Measurements from ENCODE around the gene RSPH1.

RSPH1 gene

GRCh38 chr21:42496120-42496838 lies at the start of gene RSPH1:
RSPH1 (minus strand) TSS chr21:42496224; CDS start chr21:42496186, 38 bp downstream.
- peak within 1 kb of the TSS; percentile 89 for H3K4me3 ChIP-seq (ENCODE audit: low read length)
- H3K79me2 ChIP-seq (ENCODE audit: control insufficient read depth, low read length) = no peaks in the 10 kb centered on the region
- H3F3A ChIP-seq (ENCODE audit: control insufficient read depth, insufficient read depth) = no peaks in the 10 kb centered on the region
- peaks cover 27% of the 10 kb centered on the region for H3K4me1 ChIP-seq (ENCODE audit: control insufficient read depth, low read length)
- peaks cover 9% of the 10 kb centered on the region for H3K27me3 ChIP-seq (ENCODE audit: control insufficient read depth, low read length)
- H4K20me1 ChIP-seq (ENCODE audit: control insufficient read depth, insufficient read depth, low read depth, low read length) = no peaks in the 10 kb centered on the region
- no peak within 1 kb of the TSS for H3K27ac ChIP-seq (ENCODE audit: low read depth, low read length)
- H3K36me3 ChIP-seq (ENCODE audit: control insufficient read depth, low read length) = no peaks in the 10 kb centered on the region
- no peaks in the 10 kb centered on the region for H3K9me2 ChIP-seq (replicated peaks; ENCODE audit: control insufficient read depth, low read length)
- no peaks in the 10 kb centered on the region for H3K9me3 ChIP-seq (ENCODE audit: control insufficient read depth, insufficient read depth, low read length)
- TF ChIP-seq CTCF (IDR thresholded peaks at IDR 0.05; ENCODE audit: low read depth, low read length, poor library complexity, severe bottlenecking) = no peak
- no peak for TF ChIP-seq EZH2phosphoT487 (IDR thresholded peaks at IDR 0.05; ENCODE audit: borderline replicate concordance, low read length)
- peak within 1 kb of the TSS; percentile 97 for H3K4me2 ChIP-seq (ENCODE audit: low read length)

GRCh38 chr21:42545745-42546144 lies 49.7 kb upstream of the RSPH1 start:
- no peaks in the 10 kb centered on the region for H3K27me3 ChIP-seq (ENCODE audit: control insufficient read depth, low read length)
- H3K4me1 ChIP-seq (ENCODE audit: control insufficient read depth, low read length) = no peaks in the 10 kb centered on the region
- no peak overlapping the region for H3K4me3 ChIP-seq (ENCODE audit: low read length)
- no peak overlapping the region for H3K4me2 ChIP-seq (ENCODE audit: low read length)
- H3K9me2 ChIP-seq (replicated peaks; ENCODE audit: control insufficient read depth, low read length) = no peaks in the 10 kb centered on the region
- no peak overlapping the region for H3K27ac ChIP-seq (ENCODE audit: low read depth, low read length)
- no peaks in the 10 kb centered on the region for H3K9me3 ChIP-seq (ENCODE audit: control insufficient read depth, insufficient read depth, low read length)
- H4K20me1 ChIP-seq (ENCODE audit: control insufficient read depth, insufficient read depth, low read depth, low read length) = no peaks in the 10 kb centered on the region
- no peak for TF ChIP-seq EZH2phosphoT487 (IDR thresholded peaks at IDR 0.05; ENCODE audit: borderline replicate concordance, low read length)
- H3K36me3 ChIP-seq (ENCODE audit: control insufficient read depth, low read length) = peaks cover 27% of the 10 kb centered on the region
- H3K79me2 ChIP-seq (ENCODE audit: control insufficient read depth, low read length) = no peaks in the 10 kb centered on the region
- H3F3A ChIP-seq (ENCODE audit: control insufficient read depth, insufficient read depth) = no peaks in the 10 kb centered on the region

- Histone ChIP-seq H3K79me2 (ENCODE audit: control insufficient read depth, low read length) (no peaks in the 10 kb centered on the region), H3K9me2 (replicated peaks; ENCODE audit: control insufficient read depth, low read length) (no peaks in the 10 kb centered on the region), H3K27me3 (ENCODE audit: control insufficient read depth, low read length) (no peaks in the 10 kb centered on the region), H3F3A (ENCODE audit: control insufficient read depth, insufficient read depth) (no peaks in the 10 kb centered on the region), H3K27ac (ENCODE audit: low read depth, low read length) (no peak overlapping the region), H3K9me3 (ENCODE audit: control insufficient read depth, insufficient read depth, low read length) (no peaks in the 10 kb centered on the region), H3K4me3 (ENCODE audit: low read length) (no peak overlapping the region), H3K4me1 (ENCODE audit: control insufficient read depth, low read length) (no peaks in the 10 kb centered on the region), H3K4me2 (ENCODE audit: low read length) (no peak overlapping the region), H4K20me1 (ENCODE audit: control insufficient read depth, insufficient read depth, low read depth, low read length) (no peaks in the 10 kb centered on the region), H3K36me3 (ENCODE audit: control insufficient read depth, low read length) (peaks cover 25% of the 10 kb centered on the region)
- TF ChIP-seq CTCF (IDR thresholded peaks at IDR 0.05; ENCODE audit: low read depth, low read length, poor library complexity, severe bottlenecking) (no peak), EZH2phosphoT487 (IDR thresholded peaks at IDR 0.05; ENCODE audit: borderline replicate concordance, low read length) (no peak)
Observed at GRCh38 chr21:42545317-42545716, 49.3 kb upstream of the RSPH1 start.

- Histone ChIP-seq H3K4me2 (ENCODE audit: low read length) (no peak overlapping the region), H3K27ac (ENCODE audit: low read depth, low read length) (no peak overlapping the region), H3F3A (ENCODE audit: control insufficient read depth, insufficient read depth) (no peaks in the 10 kb centered on the region), H3K9me3 (ENCODE audit: control insufficient read depth, insufficient read depth, low read length) (no peaks in the 10 kb centered on the region), H3K27me3 (ENCODE audit: control insufficient read depth, low read length) (no peaks in the 10 kb centered on the region), H3K9me2 (replicated peaks; ENCODE audit: control insufficient read depth, low read length) (no peaks in the 10 kb centered on the region), H3K36me3 (ENCODE audit: control insufficient read depth, low read length) (peaks cover 26% of the 10 kb centered on the region), H3K4me3 (ENCODE audit: low read length) (no peak overlapping the region), H4K20me1 (ENCODE audit: control insufficient read depth, insufficient read depth, low read depth, low read length) (no peaks in the 10 kb centered on the region), H3K79me2 (ENCODE audit: control insufficient read depth, low read length) (no peaks in the 10 kb centered on the region), H3K4me1 (ENCODE audit: control insufficient read depth, low read length) (peaks cover under 1% of the 10 kb centered on the region; the same call in 1 of the 2 replicates)
- TF ChIP-seq EZH2phosphoT487 (IDR thresholded peaks at IDR 0.05; ENCODE audit: borderline replicate concordance, low read length) (no peak), CTCF (IDR thresholded peaks at IDR 0.05; ENCODE audit: low read depth, low read length, poor library complexity, severe bottlenecking) (no peak)
Observed at GRCh38 chr21:42544544-42544943, 48.5 kb upstream of the RSPH1 start.
